Ovary (tissue), 3 donors: Measurements from ENCODE around the gene DNASE1L1.

ENCODE experiments used
- CTCF ChIP-seq, 3 donors: fragments of 450-650 bp in 2 of 3; fragments of 200-600 bp in 1 of 3; IDR thresholded peaks; one replicate each; pipeline versions ENCODE4 v1.5.1 to v1.8.0; 2016 to 2022; ENCODE audit warnings: antibody characterized with exemption in 3 of 3, mild to moderate bottlenecking in 1 of 3
- EP300 ChIP-seq: sonication (generic); formaldehyde crosslinking; IDR thresholded peaks from one replicate; pipeline ENCODE4 v1.6.1; 2017; ENCODE audit warnings: antibody characterized with exemption
- POLR2A ChIP-seq: fragments of 450-650 bp; IDR thresholded peaks from one replicate; pipeline ENCODE4 v1.6.1; 2017; ENCODE audit warnings: antibody characterized with exemption, mild to moderate bottlenecking, moderate library complexity
- donor health status: DM: no; HTN: no; CAD: no.

GRCh38 chrX:154433605-154434004, 24.6 kb upstream of the DNASE1L1 start:
- TF ChIP-seq POLR2A (no peak), CTCF (IDR thresholded peaks at IDR 0.05) (no peak), EP300 (no peak)
